ENCODE results near the gene EAF1. TPM values are rescaled to one million over a fixed set of nuclear protein-coding genes. Genes with fewer than 3 reads are reported as not detected.

EAF1 gene
- total RNA-seq, 4 donors from 2014 or later = 18.5 to 33.4 (median 21.6) TPM

DNA sequence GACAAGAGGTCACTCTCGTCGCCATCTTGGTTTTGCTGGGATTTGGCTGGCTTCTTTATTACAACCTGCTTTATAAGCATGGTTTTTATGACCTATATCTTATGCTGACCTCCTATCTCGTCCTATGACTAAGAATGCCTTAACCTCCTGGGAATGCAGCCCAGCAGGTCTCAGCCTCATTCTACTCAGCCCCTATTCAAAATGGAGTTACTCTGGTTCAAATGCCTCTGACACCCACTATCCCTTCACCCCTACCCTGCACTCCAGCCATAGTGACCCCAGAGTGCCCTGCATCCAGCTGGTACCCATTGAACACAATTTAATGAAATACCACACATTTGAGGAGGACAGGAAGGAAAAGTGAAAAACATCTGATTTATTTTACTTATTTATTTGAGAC, 23.4 kb upstream of the EAF1 start:
- TF ChIP-seq, protein P1, sequence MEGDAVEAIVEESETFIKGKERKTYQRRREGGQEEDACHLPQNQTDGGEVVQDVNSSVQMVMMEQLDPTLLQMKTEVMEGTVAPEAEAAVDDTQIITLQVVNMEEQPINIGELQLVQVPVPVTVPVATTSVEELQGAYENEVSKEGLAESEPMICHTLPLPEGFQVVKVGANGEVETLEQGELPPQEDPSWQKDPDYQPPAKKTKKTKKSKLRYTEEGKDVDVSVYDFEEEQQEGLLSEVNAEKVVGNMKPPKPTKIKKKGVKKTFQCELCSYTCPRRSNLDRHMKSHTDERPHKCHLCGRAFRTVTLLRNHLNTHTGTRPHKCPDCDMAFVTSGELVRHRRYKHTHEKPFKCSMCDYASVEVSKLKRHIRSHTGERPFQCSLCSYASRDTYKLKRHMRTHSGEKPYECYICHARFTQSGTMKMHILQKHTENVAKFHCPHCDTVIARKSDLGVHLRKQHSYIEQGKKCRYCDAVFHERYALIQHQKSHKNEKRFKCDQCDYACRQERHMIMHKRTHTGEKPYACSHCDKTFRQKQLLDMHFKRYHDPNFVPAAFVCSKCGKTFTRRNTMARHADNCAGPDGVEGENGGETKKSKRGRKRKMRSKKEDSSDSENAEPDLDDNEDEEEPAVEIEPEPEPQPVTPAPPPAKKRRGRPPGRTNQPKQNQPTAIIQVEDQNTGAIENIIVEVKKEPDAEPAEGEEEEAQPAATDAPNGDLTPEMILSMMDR (IDR thresholded peaks at IDR 0.05; ENCODE audit: low read depth) = no peak

DNA sequence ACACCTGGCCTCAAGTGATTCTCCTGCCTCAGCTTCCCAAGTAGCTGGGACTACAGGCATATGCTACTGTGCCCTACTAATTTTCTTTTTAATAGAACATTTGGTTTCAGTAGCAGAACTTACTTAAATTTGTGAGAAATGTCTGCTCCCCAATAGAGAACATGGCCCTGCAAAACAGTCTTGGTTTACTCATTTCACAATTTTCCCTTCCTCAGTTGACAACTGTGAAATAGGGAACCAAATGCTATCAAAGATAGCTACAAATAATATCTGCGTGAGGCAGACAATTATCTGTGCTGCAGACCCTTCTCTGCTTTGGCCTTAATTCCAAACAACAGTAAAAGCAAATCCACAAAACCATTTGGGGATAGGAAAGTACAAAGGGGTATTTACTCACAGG, 22.6 kb upstream of the EAF1 start:
- TF ChIP-seq, protein P1 (IDR thresholded peaks at IDR 0.05; ENCODE audit: low read depth) = no peak

DNA sequence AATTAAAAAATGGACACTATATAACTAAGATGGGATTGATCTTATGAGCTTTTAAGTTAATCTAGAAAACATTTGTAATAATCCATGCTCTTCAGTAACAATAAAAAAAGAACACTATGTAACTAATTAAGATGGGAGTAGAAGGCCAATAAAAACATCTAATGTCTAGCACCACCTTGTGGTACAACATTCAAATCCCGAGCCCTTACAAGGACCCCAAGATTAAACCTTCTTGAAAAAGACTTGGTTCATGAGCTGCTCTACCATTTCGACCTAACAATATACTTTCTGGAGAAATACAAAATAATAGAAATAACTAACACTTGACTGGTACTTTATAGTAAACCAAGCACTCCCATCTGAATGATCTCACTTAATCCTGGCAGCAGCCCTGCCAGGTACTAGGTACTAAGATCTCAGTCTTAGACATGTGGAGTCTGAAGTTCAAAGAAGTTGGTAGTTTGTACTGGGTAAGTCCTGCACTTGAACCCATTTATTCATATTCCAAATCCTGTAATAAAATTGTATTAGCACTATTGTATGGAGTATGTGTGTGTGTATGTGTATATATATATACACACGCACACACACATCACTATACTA, 21.8 kb upstream of the EAF1 start:
- TF ChIP-seq, protein P1 (IDR thresholded peaks at IDR 0.05; ENCODE audit: low read depth) = no peak

DNA sequence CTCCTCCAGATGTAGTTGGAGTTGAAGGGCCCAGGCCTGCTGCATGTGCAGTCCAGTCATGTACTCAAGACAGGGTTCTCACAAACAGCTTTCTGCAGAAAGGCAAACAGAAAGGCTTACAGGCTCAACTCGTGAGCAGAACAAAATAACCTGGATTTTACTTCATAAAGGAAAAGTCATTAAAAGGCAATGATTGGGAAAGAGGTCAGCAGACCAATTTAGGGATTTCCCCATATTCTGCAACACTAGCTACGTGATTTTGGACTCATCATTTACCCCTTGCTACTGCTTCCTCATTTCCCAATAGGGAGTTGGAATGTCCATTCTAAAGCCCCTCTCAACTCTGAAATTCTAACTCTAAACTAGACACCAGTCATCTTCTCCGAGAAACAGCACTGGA, 18.2 kb upstream of the EAF1 start:
- TF ChIP-seq, protein P1 (IDR thresholded peaks at IDR 0.05; ENCODE audit: low read depth) = no peak

DNA sequence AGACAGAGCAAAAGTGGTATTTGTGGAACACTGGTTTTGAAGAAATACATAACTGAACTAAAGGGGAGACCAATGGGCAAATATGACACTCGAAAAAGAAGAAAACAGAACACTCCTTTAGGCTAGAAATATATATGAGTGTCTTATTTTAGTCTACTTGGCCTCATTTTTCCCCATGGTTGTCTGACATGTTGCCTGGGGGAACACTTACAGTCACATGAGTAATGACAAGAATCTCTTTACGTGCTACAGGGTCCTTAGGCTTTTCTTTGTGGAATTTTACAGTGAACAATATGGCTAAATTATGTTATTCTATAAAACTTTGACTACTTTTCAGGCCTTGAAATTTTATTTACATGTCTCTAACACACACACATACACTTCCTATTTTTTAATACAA, 17.6 kb upstream of the EAF1 start:
- TF ChIP-seq, protein P1 (IDR thresholded peaks at IDR 0.05; ENCODE audit: low read depth) = no peak

DNA sequence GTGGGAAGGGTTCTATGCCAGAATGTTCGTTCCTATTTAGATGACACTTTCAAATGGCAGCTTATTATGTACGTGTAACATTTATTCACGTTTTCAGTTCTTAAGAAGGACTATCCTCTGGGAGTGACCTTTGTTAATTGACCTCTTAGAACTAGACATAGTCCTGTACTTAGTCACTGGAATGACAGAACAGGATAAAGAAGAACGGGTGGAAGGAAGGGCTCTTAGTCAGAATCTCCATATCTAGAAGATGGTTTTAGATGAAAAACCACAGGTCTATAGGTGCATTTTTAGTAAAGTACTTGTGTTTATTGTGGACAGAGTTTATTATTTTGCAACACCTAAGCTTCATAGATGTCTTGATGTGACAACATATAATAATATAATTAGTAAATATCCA, 6.5 kb upstream of the EAF1 start:
- TF ChIP-seq, protein P1 (IDR thresholded peaks at IDR 0.05; ENCODE audit: low read depth) = no peak

DNA sequence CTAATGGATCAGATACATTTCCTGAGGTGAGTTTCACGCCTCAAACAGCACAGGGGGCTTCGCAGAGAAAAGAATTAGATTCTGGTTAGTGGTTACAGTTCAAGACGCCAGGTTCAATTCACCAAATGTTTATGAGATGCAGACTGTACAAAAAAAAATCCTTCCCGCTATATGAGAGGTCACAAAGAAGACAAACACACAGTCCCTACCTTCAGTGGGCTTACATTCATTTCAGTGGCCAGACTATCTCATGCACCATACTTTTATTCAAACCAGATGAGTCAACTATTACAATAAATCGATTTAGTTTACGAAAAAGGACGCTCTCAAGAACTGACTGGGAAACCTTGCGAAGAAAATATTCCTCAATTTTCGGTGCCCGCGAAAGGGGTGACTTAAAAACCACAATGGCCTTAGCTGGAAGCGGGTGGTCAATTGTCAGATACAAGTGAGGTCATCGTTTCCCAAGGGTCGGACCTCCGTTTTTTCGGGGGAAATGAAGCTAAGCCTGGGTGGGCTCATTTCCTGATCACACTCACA, 749 bp upstream of the EAF1 start:
- TF ChIP-seq, protein P1 (IDR thresholded peaks at IDR 0.05; ENCODE audit: low read depth) = no peak

Measured in subcutaneous adipose tissue (tissue), 4 donors.